Left lung (tissue), 10 donors: ENCODE data around the gene PRSS53. TPM values are rescaled to one million over a fixed set of nuclear protein-coding genes. Genes with fewer than 3 reads are reported as not detected.
A peak's percentile ranks its signal among the peaks of the same experiment; 100 is the strongest.
"Not testable (repeated sequence)": the region's sequence is repeated elsewhere in the genome, so short reads cannot be mapped to it uniquely, and the experiment has no call there.

Experiments used
- ATAC-seq: fragments of 200-7000 bp; cut with Tn5 transposase; one replicate; pipeline ENCODE4 v1.9.1; 2020; ENCODE audit warnings: moderate library complexity
- DNase-seq, 4 donors: peaks; one replicate each; pipeline ENCODE4 v3.0.0-alpha.2; 2013 to 2020
- H3K27ac ChIP-seq, 2 donors: fragments of 200-600 bp; sonication (generic) in 1 of 2; one replicate each; pipeline versions ENCODE4 v1.5.0 to v1.8.0; 2020 to 2021
- H3K27me3 ChIP-seq, 2 donors: fragments of 200-600 bp; sonication (generic) in 1 of 2; one replicate each; pipeline versions ENCODE4 v1.5.0 to v1.8.0; 2020 to 2021
- H3K36me3 ChIP-seq, 2 donors: fragments of 200-600 bp; sonication (generic) in 1 of 2; one replicate each; pipeline versions ENCODE4 v1.5.0 to v1.8.0; 2020 to 2021
- H3K4me1 ChIP-seq, 2 donors: fragments of 200-600 bp; one replicate each; pipeline ENCODE4 v1.8.0; 2021
- H3K4me3 ChIP-seq, 2 donors: fragments of 200-600 bp; sonication (generic) in 1 of 2; one replicate each; pipeline versions ENCODE4 v1.5.0 to v1.8.0; 2020 to 2021; ENCODE audit warnings: mild to moderate bottlenecking in 1 of 2
- H3K9me3 ChIP-seq, 2 donors: fragments of 200-600 bp; sonication (generic) in 1 of 2; one replicate each; pipeline versions ENCODE4 v1.5.0 to v1.8.0; 2020 to 2021
- CTCF ChIP-seq, 2 donors: fragments of 200-600 bp; sonication (generic) in 1 of 2; IDR thresholded peaks; one replicate each; pipeline versions ENCODE4 v1.5.0 to v1.8.0; 2021; ENCODE audit warnings: antibody characterized with exemption in 2 of 2
- intact Hi-C, 2 donors: fragments of 100-400 bp; cut with DNase I; formaldehyde crosslinking; loops; one replicate each; pipeline versions ENCODE4 v1.11.2 to v1.14.2; 2022
- polyA plus RNA-seq, 6 donors: library from polyadenylated mRNA; unstranded; fragments of 120-200 nt; gene quantifications; one replicate each; pipeline ENCODE4 v1.2.1, GENCODE V29; 2013; ENCODE audit not compliant: insufficient read length in 6 of 6
- total RNA-seq, 2 donors: library from RNA; stranded (reverse); fragmentation: NEBNext Ultra II Directional; extraction: Animal tissue kit (Norgen Biotek cat#: 25700); gene quantifications; one replicate each; pipeline ENCODE4 v1.2.1, GENCODE V29; 2021
- donor health status: DM: no; HTN: yes; CAD: no.
- donor health status: DM: no; HTN: no; CAD: no.

The PRSS53 gene
- total and polyA plus RNA-seq, 8 donors, result 0.96 to 2.9 (median 2.2) TPM

GRCh38 chr16:31105677-31106213 is 17.0 kb upstream of the PRSS53 start:
- peak overlapping the region in 1 of 2 donors; percentile 62 for H3K27ac ChIP-seq
- H3K4me3 ChIP-seq, result peak overlapping the region in 1 of 2 donors; percentile 13
- peaks cover 0 to 14% of the 10 kb centered on the region in 2 donors for H3K36me3 ChIP-seq
- H3K9me3 ChIP-seq, result no peaks in the 10 kb centered on the region
- peak; percentile 93 for ATAC-seq
- TF ChIP-seq CTCF (IDR thresholded peaks at IDR 0.05), result peak; percentile 79 to 81
- intact Hi-C loops, result no loop called here
- H3K27me3 ChIP-seq, result no peaks in the 10 kb centered on the region
- peak in 3 of 4 donors; percentile 72 to 97 (median 87) for DNase-seq
- peaks cover 14 to 29% of the 10 kb centered on the region in 2 donors for H3K4me1 ChIP-seq

- H3K36me3 ChIP-seq, H3K4me3 ChIP-seq, H3K27ac ChIP-seq, H3K9me3 ChIP-seq, H3K4me1 ChIP-seq, ATAC-seq, H3K27me3 ChIP-seq, intact Hi-C loops, DNase-seq: not testable (repeated sequence)
These were observed 12.3 kb upstream of the PRSS53 start for GRCh38 chr16:31100876-31101641.

- DNase-seq, result no peak
- Histone ChIP-seq H3K4me1 (peaks cover 0 to 11% of the 10 kb centered on the region in 2 donors), H3K9me3 (no peaks in the 10 kb centered on the region), H3K36me3 (no peaks in the 10 kb centered on the region), H3K4me3 (no peak overlapping the region), H3K27ac (no peak overlapping the region), H3K27me3 (no peaks in the 10 kb centered on the region)
- intact Hi-C loops, result no loop called here
- no peak for ATAC-seq
- no peak for TF ChIP-seq CTCF (IDR thresholded peaks at IDR 0.05)
These were observed 11.3 kb upstream of the PRSS53 start for GRCh38 chr16:31099860-31100638.

- intact Hi-C loops, result no loop called here
- ATAC-seq, result peak; percentile 97
- Histone ChIP-seq H3K36me3 (peaks cover 0 to 20% of the 10 kb centered on the region in 2 donors), H3K4me3 (peak within 1 kb of the TSS; percentile 74 to 86), H3K4me1 (peaks cover 0 to 27% of the 10 kb centered on the region in 2 donors), H3K27me3 (no peaks in the 10 kb centered on the region), H3K27ac (peak within 1 kb of the TSS; percentile 77 to 87), H3K9me3 (no peaks in the 10 kb centered on the region)
- DNase-seq, result peak; percentile 82 to 97 (median 94)
- TF ChIP-seq CTCF (IDR thresholded peaks at IDR 0.05), result peak in 1 of 2 donors; percentile 34
These were observed 5.8 kb upstream of the PRSS53 start, which contains the start of gene VKORC1 for GRCh38 chr16:31094424-31095120. Gene VKORC1, minus strand, starts transcription at chr16:31094797. Its CDS starts 68 bp downstream, at chr16:31094729.

GRCh38 chr16:31094088-31094423 is 5.3 kb upstream of the PRSS53 start:
- DNase-seq (no peak), ATAC-seq (peak; percentile 23)
- TF ChIP-seq CTCF (IDR thresholded peaks at IDR 0.05), result no peak
- Histone ChIP-seq H3K4me1 (peaks cover 0 to 27% of the 10 kb centered on the region in 2 donors), H3K36me3 (peaks cover 0 to 24% of the 10 kb centered on the region in 2 donors), H3K27me3 (no peaks in the 10 kb centered on the region), H3K27ac (peak overlapping the region; percentile 77 to 87), H3K4me3 (peak overlapping the region; percentile 74 to 86), H3K9me3 (no peaks in the 10 kb centered on the region)
- intact Hi-C loops, result no loop called here
